Left lung (tissue), 10 donors: ENCODE results near the gene ZDHHC6. TPM values are rescaled to one million over a fixed set of nuclear protein-coding genes. Genes with fewer than 3 reads are reported as not detected.
A peak's percentile ranks its signal among the peaks of the same experiment; 100 is the strongest.
"Not testable (repeated sequence)": the region's sequence is repeated elsewhere in the genome, so short reads cannot be mapped to it uniquely, and the experiment has no call there.

Source experiments
- ATAC-seq: fragments of 200-7000 bp; cut with Tn5 transposase; one replicate; pipeline ENCODE4 v1.9.1; 2020; ENCODE audit warnings: moderate library complexity
- DNase-seq, 4 donors: peaks; one replicate each; pipeline ENCODE4 v3.0.0-alpha.2; 2013 to 2020
- H3K27ac ChIP-seq, 2 donors: fragments of 200-600 bp; sonication (generic) in 1 of 2; one replicate each; pipeline versions ENCODE4 v1.5.0 to v1.8.0; 2020 to 2021
- H3K27me3 ChIP-seq, 2 donors: fragments of 200-600 bp; sonication (generic) in 1 of 2; one replicate each; pipeline versions ENCODE4 v1.5.0 to v1.8.0; 2020 to 2021
- H3K36me3 ChIP-seq, 2 donors: fragments of 200-600 bp; sonication (generic) in 1 of 2; one replicate each; pipeline versions ENCODE4 v1.5.0 to v1.8.0; 2020 to 2021
- H3K4me1 ChIP-seq, 2 donors: fragments of 200-600 bp; one replicate each; pipeline ENCODE4 v1.8.0; 2021
- H3K4me3 ChIP-seq, 2 donors: fragments of 200-600 bp; sonication (generic) in 1 of 2; one replicate each; pipeline versions ENCODE4 v1.5.0 to v1.8.0; 2020 to 2021; ENCODE audit warnings: mild to moderate bottlenecking in 1 of 2
- H3K9me3 ChIP-seq, 2 donors: fragments of 200-600 bp; sonication (generic) in 1 of 2; one replicate each; pipeline versions ENCODE4 v1.5.0 to v1.8.0; 2020 to 2021
- CTCF ChIP-seq, 2 donors: fragments of 200-600 bp; sonication (generic) in 1 of 2; IDR thresholded peaks; one replicate each; pipeline versions ENCODE4 v1.5.0 to v1.8.0; 2021; ENCODE audit warnings: antibody characterized with exemption in 2 of 2
- intact Hi-C, 2 donors: fragments of 100-400 bp; cut with DNase I; formaldehyde crosslinking; loops; one replicate each; pipeline versions ENCODE4 v1.11.2 to v1.14.2; 2022
- polyA plus RNA-seq, 6 donors: library from polyadenylated mRNA; unstranded; fragments of 120-200 nt; gene quantifications; one replicate each; pipeline ENCODE4 v1.2.1, GENCODE V29; 2013; ENCODE audit not compliant: insufficient read length in 6 of 6
- total RNA-seq, 2 donors: library from RNA; stranded (reverse); fragmentation: NEBNext Ultra II Directional; extraction: Animal tissue kit (Norgen Biotek cat#: 25700); gene quantifications; one replicate each; pipeline ENCODE4 v1.2.1, GENCODE V29; 2021
- donor health status: DM: no; HTN: yes; CAD: no.
- donor health status: DM: no; HTN: no; CAD: no.

The ZDHHC6 gene
- total and polyA plus RNA-seq, 8 donors: 36.0 to 72.1 (median 61.4) TPM

GRCh38 chr10:112471878-112472487 lies 25.3 kb upstream of the ZDHHC6 start:
- intact Hi-C loops: no loop called here
- Histone ChIP-seq H3K27ac (no peak overlapping the region), H3K9me3 (no peaks in the 10 kb centered on the region), H3K36me3 (peaks cover 0 to 23% of the 10 kb centered on the region in 2 donors), H3K4me1 (no peaks in the 10 kb centered on the region), H3K4me3 (no peak overlapping the region), H3K27me3 (no peaks in the 10 kb centered on the region)
- peak; percentile 52 to 61 for TF ChIP-seq CTCF (IDR thresholded peaks at IDR 0.05)
- peak in 1 of 4 donors; percentile 41 for DNase-seq
- peak; percentile 89 for ATAC-seq

GRCh38 chr10:112467541-112468075 lies 20.9 kb upstream of the ZDHHC6 start:
- Histone ChIP-seq H3K4me1 (no peaks in the 10 kb centered on the region), H3K27me3 (no peaks in the 10 kb centered on the region), H3K36me3 (peaks cover 0 to 55% of the 10 kb centered on the region in 2 donors), H3K9me3 (no peaks in the 10 kb centered on the region), H3K4me3 (no peak overlapping the region), H3K27ac (no peak overlapping the region)
- DNase-seq (no peak), ATAC-seq (no peak)
- TF ChIP-seq CTCF (IDR thresholded peaks at IDR 0.05): no peak
- intact Hi-C loops: no loop called here

GRCh38 chr10:112466802-112467201 lies 20.1 kb upstream of the ZDHHC6 start:
- H3K36me3 ChIP-seq: peaks cover 0 to 59% of the 10 kb centered on the region in 2 donors
- H3K9me3 ChIP-seq: no peaks in the 10 kb centered on the region
- ATAC-seq (no peak), DNase-seq (no peak)
- TF ChIP-seq CTCF (IDR thresholded peaks at IDR 0.05): no peak
- no peak overlapping the region for H3K27ac ChIP-seq
- intact Hi-C loops: no loop called here
- H3K4me3 ChIP-seq: no peak overlapping the region
- no peaks in the 10 kb centered on the region for H3K4me1 ChIP-seq
- no peaks in the 10 kb centered on the region for H3K27me3 ChIP-seq

- intact Hi-C loops: no loop called here
- Histone ChIP-seq H3K4me1 (no peaks in the 10 kb centered on the region), H3K27ac (no peak overlapping the region), H3K36me3 (peaks cover 0 to 67% of the 10 kb centered on the region in 2 donors), H3K9me3 (no peaks in the 10 kb centered on the region), H3K4me3 (no peak overlapping the region), H3K27me3 (no peaks in the 10 kb centered on the region)
- no peak for TF ChIP-seq CTCF (IDR thresholded peaks at IDR 0.05)
- ATAC-seq (no peak), DNase-seq (no peak)
These were observed 18.7 kb upstream of the ZDHHC6 start for GRCh38 chr10:112465299-112465883.

GRCh38 chr10:112464074-112464473 lies 17.4 kb upstream of the ZDHHC6 start:
- H3K4me1 ChIP-seq, H3K9me3 ChIP-seq, DNase-seq, ATAC-seq, H3K27ac ChIP-seq, H3K27me3 ChIP-seq, intact Hi-C loops, H3K4me3 ChIP-seq: not testable (repeated sequence)
- H3K36me3 ChIP-seq: peaks cover 0 to 65% of the 10 kb centered on the region in 2 donors
